GM12878 (cell line): ENCODE data around the gene PRPF38A. TPM values are rescaled to one million over a fixed set of nuclear protein-coding genes. Genes with fewer than 3 reads are reported as not detected.

Source experiments
- ATAC-seq: fragments of 200-7000 bp; cut with Tn5 transposase; 3 replicates; pipeline ENCODE4 v1.9.1; 2020; ENCODE audit warnings: mild to moderate bottlenecking, moderate library complexity
- BruUV-seq: library from RNA; stranded (reverse); fragments of 400-500 nt; replicated peaks from 2 replicates; lab custom pipeline; 2021; lab: Mats Ljungman, UMichigan
- CTCF ChIA-PET: fragments of 300-600 bp; sonication (Branson Sonifier 250); formaldehyde crosslinking; extraction: SDS; loops from one replicate; lab custom pipeline; 2021; ENCODE audit warnings: inconsistent platforms; lab: Yijun Ruan, JAX
- POLR2A ChIA-PET: fragments of 350-600 bp; formaldehyde crosslinking; extraction: SDS; loops from one replicate; lab custom pipeline; 2021; ENCODE audit warnings: inconsistent platforms; lab: Charles Lee
- RAD21 ChIA-PET: fragments of 300-600 bp; sonication (Branson Sonifier 250); formaldehyde crosslinking; loops from one replicate; lab custom pipeline; 2023; ENCODE audit warnings: antibody characterized with exemption; ENCODE audit not compliant: unreplicated experiment; lab: Charles Lee
- SMC1A ChIA-PET: fragments of 300-600 bp; sonication (Branson Sonifier 250); formaldehyde crosslinking; loops from one replicate; lab custom pipeline; 2023; ENCODE audit not compliant: unreplicated experiment, uncharacterized antibody; lab: Charles Lee
- DNase-seq: peaks from one replicate; pipeline ENCODE4 v3.0.0-alpha.2; 2011; ENCODE audit warnings: low read depth, low spot score
- FAIRE-seq: peaks from 3 replicates; lab custom pipeline; 2011; peaks lifted over from hg19 to GRCh38; lab: Jason Lieb, UNC
- H2AFZ ChIP-seq: 2 replicates; pipeline ENCODE4 v1.6.0; 2011; ENCODE audit warnings: low read depth, low read length, control low read depth; ENCODE audit not compliant: control insufficient read depth
- H3K27ac ChIP-seq: 2 replicates; pipeline ENCODE4 v1.5.1; 2011; ENCODE audit warnings: control low read depth; ENCODE audit not compliant: control insufficient read depth, insufficient read depth
- H3K27me3 ChIP-seq, 2 experiments: replicated peaks in 1 of 2; 2 replicates each; pipeline versions ENCODE4 v1.6.0 to v1.6.1; 2011; ENCODE audit warnings: low read length in 1 of 2; ENCODE audit not compliant: control insufficient read depth in 2 of 2, insufficient read depth in 2 of 2
- H3K36me3 ChIP-seq, 2 experiments: 2 replicates each; pipeline ENCODE4 v1.5.1; 2011; ENCODE audit warnings: low read length in 1 of 2; ENCODE audit not compliant: control insufficient read depth in 2 of 2, insufficient read depth in 2 of 2
- H3K4me1 ChIP-seq: 2 replicates; pipeline ENCODE4 v1.6.1; 2011; ENCODE audit warnings: mild to moderate bottlenecking, low read length, moderate library complexity, mixed read lengths; ENCODE audit not compliant: control insufficient read depth, insufficient read depth
- H3K4me2 ChIP-seq: 2 replicates; pipeline ENCODE4 v1.6.0; 2011; ENCODE audit warnings: control low read depth; ENCODE audit not compliant: control insufficient read depth, insufficient read depth
- H3K4me3 ChIP-seq: fragments of 200-600 bp; sonication (generic); 2 replicates; pipeline ENCODE4 v1.5.1; 2016
- H3K79me2 ChIP-seq: 2 replicates; pipeline ENCODE4 v1.6.0; 2011; ENCODE audit warnings: low read length; ENCODE audit not compliant: control insufficient read depth, insufficient read depth
- H3K9ac ChIP-seq: 2 replicates; pipeline ENCODE4 v1.8.0; 2011; ENCODE audit warnings: low read length, control low read depth, mixed read lengths; ENCODE audit not compliant: control insufficient read depth, insufficient read depth
- H3K9me3 ChIP-seq: replicated peaks from 3 replicates; pipeline ENCODE4 v1.5.1; 2011; ENCODE audit warnings: mild to moderate bottlenecking, low read length; ENCODE audit not compliant: control insufficient read depth, insufficient read depth
- H4K20me1 ChIP-seq: 2 replicates; pipeline ENCODE4 v1.6.0; 2011; ENCODE audit not compliant: control insufficient read depth, insufficient read depth
- BMI1 ChIP-seq: fragments of 450-650 bp; IDR thresholded peaks from 2 replicates; pipeline ENCODE4 v1.6.1; 2016; ENCODE audit warnings: mild to moderate bottlenecking, moderate library complexity, borderline replicate concordance
- IRF3 ChIP-seq: fragments of 450-650 bp; IDR thresholded peaks from 2 replicates; pipeline ENCODE4 v1.6.1; 2014; ENCODE audit warnings: mild to moderate bottlenecking
- ZNF622 ChIP-seq: fragments of 450-650 bp; IDR thresholded peaks from 2 replicates; pipeline ENCODE4 v1.6.1; 2017; ENCODE audit warnings: mild to moderate bottlenecking, inconsistent platforms
- ZNF687 ChIP-seq: fragments of 450-650 bp; IDR thresholded peaks from 2 replicates; pipeline ENCODE4 v1.6.1; 2017; ENCODE audit warnings: mild to moderate bottlenecking, moderate library complexity
- WGBS: methylation state at CpG from one replicate; pipeline ENCODE4 v1.1.6; 2016; ENCODE audit warnings: low lambda C conversion rate; ENCODE audit not compliant: insufficient replicate concordance, insufficient coverage; ENCODE audit errors: missing lambda C conversion rate; 5-methylcytosine and 5-hydroxymethylcytosine counted together
- in situ Hi-C: fragments of 300-500 bp; cut with MboI; formaldehyde crosslinking; loops from 9 replicates; pipeline ENCODE4 v1.14.3; 2018; ENCODE audit warnings: mixed read lengths
- intact Hi-C: fragments of 100-400 bp; cut with micrococcal nuclease; formaldehyde crosslinking; loops from one replicate; pipeline ENCODE4 v1.14.2; 2022; ENCODE audit not compliant: unreplicated experiment
- polyA plus RNA-seq, 11 experiments: library from polyadenylated mRNA; depleted of rRNA in 4 of 11; unstranded in 6 of 11; stranded (reverse) in 5 of 11; fragments of >200 nt; fragmentation: Nextera tagmentation in 4 of 11; fragmentation: Illumina TruSeq in 1 of 11; extraction: Ambion mirVana in 4 of 11; extraction: Trizol in 1 of 11; gene quantifications; 1 replicate in 1 of 11; 2 replicates in 10 of 11; pipeline versions ENCODE4 v1.2.1 to v1.2.3, GENCODE V29; 2011 to 2016; ENCODE audit warnings: inconsistent platforms in 2 of 11, missing spikeins in 2 of 11, low read depth in 1 of 11
- total RNA-seq, 4 experiments: library from RNA; depleted of rRNA in 3 of 4; stranded (reverse); fragments of >200 nt in 3 of 4; fragmentation: Illumina TruSeq in 1 of 4; extraction: Trizol in 1 of 4; gene quantifications; 2 replicates each; pipeline versions ENCODE4 v1.2.1 to v1.2.3, GENCODE V29; 2013 to 2021

The PRPF38A gene
- total and polyA plus RNA-seq, 10 of the 15 experiments (the other 5 are each of a cell fraction or from before 2014, with no cell fraction given): 31.6 to 117 (median 77.7) TPM

GRCh38 chr1:52436817-52437216, 32.4 kb downstream of the PRPF38A start:
- no TSS peak for BruUV-seq
- RAD21 ChIA-PET: no interaction called here
- FAIRE-seq (no peak), ATAC-seq (no peak), DNase-seq (no peak)
- Histone ChIP-seq H3K79me2 (no peaks in the 10 kb centered on the region), H4K20me1 (no peaks in the 10 kb centered on the region), H3K27ac (no peak overlapping the region), H2AFZ (no peak overlapping the region), H3K27me3 (no peaks in the 10 kb centered on the region), H3K9me3 (no peaks in the 10 kb centered on the region), H3K4me1 (no peaks in the 10 kb centered on the region), H3K9ac (no peak overlapping the region), H3K4me3 (no peak overlapping the region), H3K36me3 (peaks cover 0 to 3% of the 10 kb centered on the region in 2 experiments; a peak in 2 of 4 replicates), H3K4me2 (no peak overlapping the region)
- SMC1A ChIA-PET: no interaction called here
- CTCF ChIA-PET: no interaction called here
- no peak for TF ChIP-seq IRF3
- no peak for TF ChIP-seq ZNF687
- no peak for TF ChIP-seq BMI1
- no peak for TF ChIP-seq ZNF622
- 97% methylated on average over 7 of the region's 7 CpGs for WGBS
- in situ Hi-C loops (no loop called here), intact Hi-C loops (no loop called here)
- POLR2A ChIA-PET: no interaction called here
